A673 (cell line): Measurements from ENCODE around the gene DENND1A. TPM values are rescaled to one million over a fixed set of nuclear protein-coding genes. Genes with fewer than 3 reads are reported as not detected.

Source experiments
- BruUV-seq: library from RNA; stranded (reverse); fragments of 400-500 nt; replicated peaks from 2 replicates; lab custom pipeline; 2021; lab: Mats Ljungman, UMichigan
- CTCF ChIA-PET: fragments of 300-600 bp; sonication (Branson Sonifier 250); formaldehyde crosslinking; loops from one replicate; lab custom pipeline; 2022; ENCODE audit warnings: antibody characterized with exemption; lab: Charles Lee
- POLR2A ChIA-PET: fragments of 300-600 bp; sonication (Branson Sonifier 250); formaldehyde crosslinking; loops from one replicate; lab custom pipeline; 2022; ENCODE audit warnings: antibody characterized with exemption; ENCODE audit not compliant: low non-redundant PET; lab: Charles Lee
- DNase-seq: peaks from one replicate; pipeline ENCODE4 v3.0.0-alpha.2; 2015; ENCODE audit warnings: low spot score
- H3K27ac ChIP-seq: fragments of 200-600 bp; sonication (generic); 2 replicates; pipeline ENCODE4 v1.5.1; 2016; ENCODE audit warnings: mixed run types, low read depth, mild to moderate bottlenecking, mixed read lengths, antibody characterized with exemption, low read length; ENCODE audit not compliant: poor library complexity, severe bottlenecking
- H3K27me3 ChIP-seq: fragments of 200-600 bp; sonication (generic); replicated peaks from 2 replicates; pipeline ENCODE4 v1.6.1; 2017; ENCODE audit warnings: mixed run types, low read depth, mild to moderate bottlenecking, mixed read lengths, antibody characterized with exemption, low read length; ENCODE audit not compliant: insufficient read depth, poor library complexity
- H3K36me3 ChIP-seq: fragments of 200-600 bp; sonication (generic); 2 replicates; pipeline ENCODE4 v1.6.1; 2016; ENCODE audit warnings: mixed run types, mild to moderate bottlenecking, mixed read lengths, antibody characterized with exemption, low read length; ENCODE audit not compliant: insufficient read depth, poor library complexity, severe bottlenecking
- H3K4me1 ChIP-seq: fragments of 200-600 bp; sonication (generic); 2 replicates; pipeline ENCODE4 v1.6.1; 2017; ENCODE audit warnings: mixed run types, mild to moderate bottlenecking, mixed read lengths, antibody characterized with exemption, low read length; ENCODE audit not compliant: insufficient read depth, poor library complexity, severe bottlenecking
- H3K4me3 ChIP-seq: fragments of 200-600 bp; sonication (generic); 2 replicates; pipeline ENCODE4 v1.5.1; 2016; ENCODE audit warnings: low read depth, mixed run types, mild to moderate bottlenecking, mixed read lengths, low read length; ENCODE audit not compliant: poor library complexity, severe bottlenecking
- H3K9me3 ChIP-seq: fragments of 200-600 bp; sonication (generic); 2 replicates; pipeline ENCODE4 v1.6.1; 2016; ENCODE audit warnings: mixed run types, low read depth, mild to moderate bottlenecking, mixed read lengths, antibody characterized with exemption, low read length; ENCODE audit not compliant: poor library complexity, severe bottlenecking
- CTCF ChIP-seq: fragments of 300-800, 200-600 bp; sonication (generic); conservative IDR thresholded peaks from 2 replicates; pipeline ENCODE4 v1.5.1; 2017; ENCODE audit warnings: low read depth, mild to moderate bottlenecking, antibody characterized with exemption, low read length, moderate library complexity, mixed read lengths
- EZH2 ChIP-seq: fragments of 200-600 bp; sonication (generic); IDR thresholded peaks from 2 replicates; pipeline ENCODE4 v1.6.1; 2017; ENCODE audit warnings: borderline replicate concordance, low read depth, mild to moderate bottlenecking, mixed read lengths, antibody characterized with exemption, low read length; ENCODE audit not compliant: poor library complexity, severe bottlenecking
- intact Hi-C: fragments of 100-400 bp; cut with micrococcal nuclease; formaldehyde crosslinking; loops from one replicate; pipeline ENCODE4 v1.10.0; 2022; ENCODE audit not compliant: unreplicated experiment
- total RNA-seq: library from RNA; stranded (reverse); gene quantifications from 2 replicates; pipeline ENCODE4 v1.2.3, GENCODE V29; 2021

DENND1A gene
- total RNA-seq, 1 experiment from 2014 or later, result 12.0 TPM

GRCh38 chr9:123362856-123363255, 567.1 kb downstream of the DENND1A start:
- ChIA-PET POLR2A (no interaction called here), CTCF (no interaction called here)
- Histone ChIP-seq H3K4me3 (no peak overlapping the region), H3K4me1 (peaks cover 8% of the 10 kb centered on the region), H3K36me3 (no peaks in the 10 kb centered on the region), H3K9me3 (no peaks in the 10 kb centered on the region), H3K27me3 (no peaks in the 10 kb centered on the region), H3K27ac (no peak overlapping the region)
- intact Hi-C loops, result no loop called here
- TF ChIP-seq EZH2 (no peak), CTCF (no peak)
- no peak for DNase-seq
- no TSS peak for BruUV-seq

GRCh38 chr9:123361731-123362510, 568.0 kb downstream of the DENND1A start:
- no peak overlapping the region for H3K4me3 ChIP-seq
- peaks cover 8% of the 10 kb centered on the region for H3K4me1 ChIP-seq
- POLR2A ChIA-PET, result no interaction called here
- CTCF ChIA-PET, result no interaction called here
- no peak for TF ChIP-seq CTCF
- TF ChIP-seq EZH2, result no peak
- H3K27me3 ChIP-seq, result no peaks in the 10 kb centered on the region
- BruUV-seq, result no TSS peak
- H3K27ac ChIP-seq, result no peak overlapping the region
- H3K9me3 ChIP-seq, result no peaks in the 10 kb centered on the region
- no peaks in the 10 kb centered on the region for H3K36me3 ChIP-seq
- DNase-seq, result no peak
- intact Hi-C loops, result no loop called here

- Histone ChIP-seq H3K27me3 (no peaks in the 10 kb centered on the region), H3K36me3 (no peaks in the 10 kb centered on the region), H3K27ac (no peak overlapping the region), H3K9me3 (no peaks in the 10 kb centered on the region), H3K4me1 (peaks cover 8% of the 10 kb centered on the region), H3K4me3 (no peak overlapping the region)
- POLR2A ChIA-PET, result no interaction called here
- DNase-seq, result no peak
- intact Hi-C loops, result no loop called here
- BruUV-seq, result no TSS peak
- TF ChIP-seq CTCF, result no peak
- no peak for TF ChIP-seq EZH2
- CTCF ChIA-PET, result no interaction called here
Measured at GRCh38 chr9:123361086-123361730, 568.7 kb downstream of the DENND1A start.
